ENCODE results near the gene RAB40C. TPM values are rescaled to one million over a fixed set of nuclear protein-coding genes. Genes with fewer than 3 reads are reported as not detected.
A peak's percentile ranks its signal among the peaks of the same experiment; 100 is the strongest.

The RAB40C gene
- total RNA-seq, 1 donor from 2014 or later: 6.0 TPM

- Histone ChIP-seq H3K36me3 (no peaks in the 10 kb centered on the region), H3K9me3 (ENCODE audit: low read depth) (no peaks in the 10 kb centered on the region), H3K4me1 (peaks cover 2% of the 10 kb centered on the region), H3K27me3 (peaks cover 37% of the 10 kb centered on the region), H3K4me3 (no peak overlapping the region), H3K4me2 (peak overlapping the region; percentile 55), H3F3A (ENCODE audit: low read depth) (peaks cover 30% of the 10 kb centered on the region), H3K27ac (no peak overlapping the region), H2AFZ (replicated peaks) (no peak overlapping the region), H4K20me1 (ENCODE audit: low read depth) (peaks cover 55% of the 10 kb centered on the region), H3K9ac (no peak overlapping the region), H3K79me2 (ENCODE audit: low read depth) (peaks cover 9% of the 10 kb centered on the region)
- TF ChIP-seq, protein P1, sequence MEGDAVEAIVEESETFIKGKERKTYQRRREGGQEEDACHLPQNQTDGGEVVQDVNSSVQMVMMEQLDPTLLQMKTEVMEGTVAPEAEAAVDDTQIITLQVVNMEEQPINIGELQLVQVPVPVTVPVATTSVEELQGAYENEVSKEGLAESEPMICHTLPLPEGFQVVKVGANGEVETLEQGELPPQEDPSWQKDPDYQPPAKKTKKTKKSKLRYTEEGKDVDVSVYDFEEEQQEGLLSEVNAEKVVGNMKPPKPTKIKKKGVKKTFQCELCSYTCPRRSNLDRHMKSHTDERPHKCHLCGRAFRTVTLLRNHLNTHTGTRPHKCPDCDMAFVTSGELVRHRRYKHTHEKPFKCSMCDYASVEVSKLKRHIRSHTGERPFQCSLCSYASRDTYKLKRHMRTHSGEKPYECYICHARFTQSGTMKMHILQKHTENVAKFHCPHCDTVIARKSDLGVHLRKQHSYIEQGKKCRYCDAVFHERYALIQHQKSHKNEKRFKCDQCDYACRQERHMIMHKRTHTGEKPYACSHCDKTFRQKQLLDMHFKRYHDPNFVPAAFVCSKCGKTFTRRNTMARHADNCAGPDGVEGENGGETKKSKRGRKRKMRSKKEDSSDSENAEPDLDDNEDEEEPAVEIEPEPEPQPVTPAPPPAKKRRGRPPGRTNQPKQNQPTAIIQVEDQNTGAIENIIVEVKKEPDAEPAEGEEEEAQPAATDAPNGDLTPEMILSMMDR (IDR thresholded peaks at IDR 0.05): no peak
- TF ChIP-seq EZH2phosphoT487 (IDR thresholded peaks at IDR 0.05) (no peak), EZH2 (IDR thresholded peaks at IDR 0.05) (no peak)
- Mint-ChIP-seq H3K36me3 (no peaks in the 10 kb centered on the region), H3K27me3 (ENCODE audit: insufficient read depth, low read depth) (peaks cover 6% of the 10 kb centered on the region), H3K4me1 (peaks cover 14% of the 10 kb centered on the region), H3K4me3 (no peak overlapping the region), H3K27ac (no peak overlapping the region), H3K9me3 (no peaks in the 10 kb centered on the region)
- DNase-seq (ENCODE audit: low spot score): no peak
Measured at GRCh38 chr16:583815-584591, 5.9 kb upstream of the RAB40C start.

DNA sequence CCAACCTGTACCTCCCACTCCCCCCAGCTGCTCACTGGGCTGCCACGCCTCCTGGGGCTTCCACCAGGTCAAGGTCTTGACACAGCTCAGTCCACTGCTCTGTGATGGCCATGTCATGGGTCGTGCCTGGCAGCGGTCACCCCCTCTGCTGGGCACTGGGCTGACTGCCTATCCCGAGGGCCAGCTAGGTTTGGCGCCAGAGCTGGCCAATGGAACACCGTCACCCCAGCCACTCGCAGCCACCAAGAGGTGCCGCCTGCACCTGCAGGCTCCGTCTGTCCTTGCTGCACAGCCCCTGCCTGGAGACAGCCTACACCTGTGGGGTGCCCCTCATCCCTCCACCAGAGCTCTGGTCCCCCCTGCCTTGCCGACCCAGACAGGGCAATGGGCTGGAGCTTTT lies 4.5 kb upstream of the RAB40C start:
- Histone ChIP-seq H3K27ac (no peak overlapping the region), H3K9me3 (ENCODE audit: low read depth) (no peaks in the 10 kb centered on the region), H3K9ac (no peak overlapping the region), H3K4me3 (no peak overlapping the region), H3K4me2 (no peak overlapping the region), H3K36me3 (no peaks in the 10 kb centered on the region), H4K20me1 (ENCODE audit: low read depth) (peaks cover 53% of the 10 kb centered on the region), H2AFZ (replicated peaks) (no peak overlapping the region), H3K4me1 (peaks cover 2% of the 10 kb centered on the region), H3K79me2 (ENCODE audit: low read depth) (peaks cover 10% of the 10 kb centered on the region), H3F3A (ENCODE audit: low read depth) (peaks cover 30% of the 10 kb centered on the region), H3K27me3 (peaks cover 37% of the 10 kb centered on the region)
- H3K4me1 Mint-ChIP-seq: peaks cover 14% of the 10 kb centered on the region
- H3K36me3 Mint-ChIP-seq: no peaks in the 10 kb centered on the region
- peak overlapping the region; percentile 59 for H3K4me3 Mint-ChIP-seq
- TF ChIP-seq, protein P1 (IDR thresholded peaks at IDR 0.05): peak; percentile 11
- TF ChIP-seq EZH2 (IDR thresholded peaks at IDR 0.05): no peak
- H3K27ac Mint-ChIP-seq: no peak overlapping the region
- peak; percentile 56 for DNase-seq (ENCODE audit: low spot score)
- no peaks in the 10 kb centered on the region for H3K9me3 Mint-ChIP-seq
- peaks cover 6% of the 10 kb centered on the region for H3K27me3 Mint-ChIP-seq (ENCODE audit: insufficient read depth, low read depth)

DNA sequence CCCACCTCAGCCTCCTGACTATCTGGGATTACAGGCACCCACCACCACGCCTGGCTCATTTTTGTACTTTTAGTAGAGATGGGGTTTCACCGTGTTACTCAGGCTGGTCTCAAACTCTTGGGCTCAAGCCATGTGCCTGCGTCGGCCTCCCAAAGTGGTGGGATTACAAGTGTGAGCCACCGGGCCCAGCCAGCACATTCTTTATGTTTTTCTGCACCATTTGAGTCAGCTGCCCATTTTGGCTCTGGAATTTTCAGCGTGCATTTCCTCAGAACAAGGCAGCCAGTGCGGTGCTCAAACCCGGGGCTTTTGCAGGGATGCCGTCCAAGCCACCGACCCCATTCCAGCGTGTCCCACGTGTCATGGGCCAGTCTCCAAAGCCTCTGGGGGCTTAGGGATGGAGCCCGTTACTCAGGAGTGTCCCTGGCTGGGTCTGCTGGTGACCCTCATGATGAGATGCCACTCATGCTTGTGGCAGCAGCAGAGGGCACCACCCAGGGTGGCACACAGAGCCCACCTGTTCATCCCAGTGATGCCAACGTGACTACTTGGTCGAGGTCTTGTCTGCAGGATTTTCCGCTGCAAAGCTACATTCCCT lies 3.7 kb upstream of the RAB40C start:
- H3K4me1 ChIP-seq: peaks cover 6% of the 10 kb centered on the region
- peaks cover 18% of the 10 kb centered on the region for H3K79me2 ChIP-seq (ENCODE audit: low read depth)
- no peak overlapping the region for H3K9ac ChIP-seq
- H3K36me3 ChIP-seq: no peaks in the 10 kb centered on the region
- H4K20me1 ChIP-seq (ENCODE audit: low read depth): peaks cover 59% of the 10 kb centered on the region
- peak overlapping the region; percentile 67 for H3K4me3 Mint-ChIP-seq
- no peaks in the 10 kb centered on the region for H3K9me3 Mint-ChIP-seq
- H3K36me3 Mint-ChIP-seq: peaks cover 2% of the 10 kb centered on the region
- no peak overlapping the region for H3K4me3 ChIP-seq
- TF ChIP-seq EZH2 (IDR thresholded peaks at IDR 0.05) (no peak), EZH2phosphoT487 (IDR thresholded peaks at IDR 0.05) (no peak)
- TF ChIP-seq, protein P1 (IDR thresholded peaks at IDR 0.05): no peak
- no peak for DNase-seq (ENCODE audit: low spot score)
- peaks cover 12% of the 10 kb centered on the region for H3K27me3 Mint-ChIP-seq (ENCODE audit: insufficient read depth, low read depth)
- H3K9me3 ChIP-seq (ENCODE audit: low read depth): no peaks in the 10 kb centered on the region
- H2AFZ ChIP-seq (replicated peaks): no peak overlapping the region
- no peak overlapping the region for H3K27ac Mint-ChIP-seq
- no peak overlapping the region for H3K27ac ChIP-seq
- H3K4me1 Mint-ChIP-seq: peaks cover 21% of the 10 kb centered on the region
- no peak overlapping the region for H3K4me2 ChIP-seq
- peaks cover 30% of the 10 kb centered on the region for H3F3A ChIP-seq (ENCODE audit: low read depth)
- H3K27me3 ChIP-seq: peaks cover 44% of the 10 kb centered on the region

All from neural progenitor cell (in vitro differentiated cells).